ENCODE results near the gene PTPN1. TPM values are rescaled to one million over a fixed set of nuclear protein-coding genes. Genes with fewer than 3 reads are reported as not detected.

PTPN1 gene
- polyA plus RNA-seq, 1 experiment, result 16.2 TPM

DNA sequence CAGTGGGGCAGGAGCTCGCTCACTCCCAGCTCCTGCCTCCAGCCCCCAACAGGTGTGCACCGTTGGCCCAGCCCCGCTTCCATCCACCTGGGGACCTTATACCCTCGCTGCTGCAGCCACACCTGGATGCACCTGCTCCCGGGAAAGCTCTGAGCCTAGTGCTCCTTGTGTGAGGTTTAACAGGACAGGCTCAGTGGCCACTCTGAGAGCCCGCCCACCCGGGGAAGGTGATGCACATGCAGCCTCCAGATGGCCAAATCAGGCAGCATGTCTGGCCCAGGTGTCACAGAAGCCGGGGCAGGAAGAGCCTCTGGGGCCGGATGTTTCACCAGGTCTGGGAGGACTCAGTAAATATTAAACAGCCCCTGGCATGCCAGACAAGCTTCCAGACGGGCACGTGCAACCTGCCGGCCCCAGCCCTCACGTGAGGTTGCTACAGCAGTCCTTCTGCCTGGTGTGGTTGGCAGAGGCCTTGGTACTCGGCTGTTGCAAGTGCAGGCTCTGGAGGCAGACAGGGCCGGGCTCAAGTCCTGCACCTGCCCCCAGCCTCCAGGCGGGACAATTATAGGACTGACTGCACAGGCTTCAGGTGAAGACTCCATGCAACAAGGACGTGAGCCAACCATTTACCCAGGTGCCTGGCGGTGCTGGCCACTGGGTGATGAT is 114.3 kb downstream of the PTPN1 start:
- no peak overlapping the region for H3K4me3 ChIP-seq (ENCODE audit: low read depth, low read length)
- DNase-seq (ENCODE audit: low read depth), result no peak
- TF ChIP-seq, protein P1, sequence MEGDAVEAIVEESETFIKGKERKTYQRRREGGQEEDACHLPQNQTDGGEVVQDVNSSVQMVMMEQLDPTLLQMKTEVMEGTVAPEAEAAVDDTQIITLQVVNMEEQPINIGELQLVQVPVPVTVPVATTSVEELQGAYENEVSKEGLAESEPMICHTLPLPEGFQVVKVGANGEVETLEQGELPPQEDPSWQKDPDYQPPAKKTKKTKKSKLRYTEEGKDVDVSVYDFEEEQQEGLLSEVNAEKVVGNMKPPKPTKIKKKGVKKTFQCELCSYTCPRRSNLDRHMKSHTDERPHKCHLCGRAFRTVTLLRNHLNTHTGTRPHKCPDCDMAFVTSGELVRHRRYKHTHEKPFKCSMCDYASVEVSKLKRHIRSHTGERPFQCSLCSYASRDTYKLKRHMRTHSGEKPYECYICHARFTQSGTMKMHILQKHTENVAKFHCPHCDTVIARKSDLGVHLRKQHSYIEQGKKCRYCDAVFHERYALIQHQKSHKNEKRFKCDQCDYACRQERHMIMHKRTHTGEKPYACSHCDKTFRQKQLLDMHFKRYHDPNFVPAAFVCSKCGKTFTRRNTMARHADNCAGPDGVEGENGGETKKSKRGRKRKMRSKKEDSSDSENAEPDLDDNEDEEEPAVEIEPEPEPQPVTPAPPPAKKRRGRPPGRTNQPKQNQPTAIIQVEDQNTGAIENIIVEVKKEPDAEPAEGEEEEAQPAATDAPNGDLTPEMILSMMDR (IDR thresholded peaks at IDR 0.05; ENCODE audit: insufficient read depth, low read depth, low read length), result no peak
- CTCF ChIA-PET, result interaction anchor here (1.3 to 4.3 kb wide), 7 partner anchors 15 to 164 kb away, joined by 6 to 45 read pairs (median 27); no protein-coding TSS in a partner anchor
- POLR2A ChIA-PET, result no interaction called here
- no peaks in the 10 kb centered on the region for H3K36me3 ChIP-seq (ENCODE audit: control insufficient read depth, insufficient read depth, low read length)
- no peaks in the 10 kb centered on the region for H3K27me3 ChIP-seq (ENCODE audit: control insufficient read depth, insufficient read depth, low read length)

GRCh38 chr20:50625986-50626677 is 115.9 kb downstream of the PTPN1 start:
- H3K27me3 ChIP-seq (ENCODE audit: control insufficient read depth, insufficient read depth, low read length), result no peaks in the 10 kb centered on the region
- ChIA-PET CTCF (interaction anchor here (0.5 to 4.3 kb wide), 29 partner anchors 9 to 164 kb away, joined by 3 to 45 read pairs (median 6); no protein-coding TSS in a partner anchor), POLR2A (interaction anchor here (0.6 kb wide), 1 partner anchor 162 kb away, joined by 4 read pairs; no protein-coding TSS in a partner anchor)
- no peak overlapping the region for H3K4me3 ChIP-seq (ENCODE audit: low read depth, low read length)
- no peaks in the 10 kb centered on the region for H3K36me3 ChIP-seq (ENCODE audit: control insufficient read depth, insufficient read depth, low read length)
- TF ChIP-seq, protein P1 (IDR thresholded peaks at IDR 0.05; ENCODE audit: insufficient read depth, low read depth, low read length), result peak; percentile 82
- no peak for DNase-seq (ENCODE audit: low read depth)

- CTCF ChIA-PET, result interaction anchor here (1.2 to 3.4 kb wide), 4 partner anchors 11 to 161 kb away, joined by 3 to 45 read pairs (median 4); no protein-coding TSS in a partner anchor
- H3K27me3 ChIP-seq (ENCODE audit: control insufficient read depth, insufficient read depth, low read length), result peaks cover 2% of the 10 kb centered on the region; the same call in 1 of the 2 replicates
- no peak for DNase-seq (ENCODE audit: low read depth)
- H3K36me3 ChIP-seq (ENCODE audit: control insufficient read depth, insufficient read depth, low read length), result no peaks in the 10 kb centered on the region
- TF ChIP-seq, protein P1 (IDR thresholded peaks at IDR 0.05; ENCODE audit: insufficient read depth, low read depth, low read length), result no peak
- POLR2A ChIA-PET, result no interaction called here
- no peak overlapping the region for H3K4me3 ChIP-seq (ENCODE audit: low read depth, low read length)
Measured at GRCh38 chr20:50627747-50628146, 117.6 kb downstream of the PTPN1 start.

DNA sequence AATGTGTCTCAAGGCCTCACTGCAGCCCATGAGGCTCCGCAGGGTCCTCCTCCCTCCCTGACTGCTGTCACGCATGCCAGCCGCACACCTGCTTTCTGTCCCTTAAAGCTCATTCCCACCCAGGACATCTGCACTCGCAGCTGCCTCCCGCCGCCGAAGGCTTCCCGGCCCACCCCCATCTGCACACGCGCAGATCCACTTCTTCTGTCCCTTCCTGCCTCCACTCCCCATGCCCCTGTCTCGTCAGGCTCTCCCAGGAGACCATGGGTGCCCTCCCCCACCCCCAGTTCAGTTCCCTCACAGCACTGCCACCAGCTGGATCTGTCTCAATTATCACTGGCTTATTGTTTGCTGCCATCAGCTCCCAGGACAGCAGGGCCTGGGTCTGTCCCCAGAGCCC is 118.1 kb downstream of the PTPN1 start:
- no peaks in the 10 kb centered on the region for H3K36me3 ChIP-seq (ENCODE audit: control insufficient read depth, insufficient read depth, low read length)
- ChIA-PET POLR2A (no interaction called here), CTCF (interaction anchor here (0.9 to 1.6 kb wide), 7 partner anchors 12 to 163 kb away, joined by 3 to 5 read pairs (median 3); partner anchors contain the start of gene PTPN1)
- no peak overlapping the region for H3K4me3 ChIP-seq (ENCODE audit: low read depth, low read length)
- DNase-seq (ENCODE audit: low read depth), result no peak
- TF ChIP-seq, protein P1 (IDR thresholded peaks at IDR 0.05; ENCODE audit: insufficient read depth, low read depth, low read length), result no peak
- peaks cover 2% of the 10 kb centered on the region for H3K27me3 ChIP-seq (ENCODE audit: control insufficient read depth, insufficient read depth, low read length)
